Panc1 (cell line): ENCODE measurements around the gene PPHLN1.

Experiments
- CTCF ChIP-seq: fragments of 450-650 bp; IDR thresholded peaks from 2 replicates; pipeline ENCODE4 v1.5.1; 2017; ENCODE audit warnings: mild to moderate bottlenecking
- POLR2AphosphoS5 ChIP-seq: IDR thresholded peaks from 2 replicates; pipeline ENCODE4 v1.6.1; 2012; ENCODE audit warnings: mild to moderate bottlenecking, low read depth, low read length, moderate library complexity
- REST ChIP-seq, 2 experiments: IDR thresholded peaks; 2 replicates each; pipeline ENCODE4 v1.6.1; 2011 to 2012; ENCODE audit warnings: low read depth in 2 of 2, control low read depth in 1 of 2, low read length in 1 of 2, mild to moderate bottlenecking in 1 of 2, moderate library complexity in 1 of 2; ENCODE audit not compliant: insufficient read depth in 1 of 2
- SIN3A ChIP-seq: IDR thresholded peaks from 2 replicates; pipeline ENCODE4 v1.6.1; 2012; ENCODE audit warnings: low read depth, mild to moderate bottlenecking, low read length, moderate library complexity, borderline replicate concordance; ENCODE audit not compliant: insufficient read depth

GRCh38 chr12:42370013-42370412 lies 44.0 kb downstream of the PPHLN1 start:
- TF ChIP-seq CTCF = no peak
- TF ChIP-seq POLR2AphosphoS5 = no peak
- TF ChIP-seq REST (IDR thresholded peaks at IDR 0.05; ENCODE audit: insufficient read depth in 1 of 2, low read depth in 2 of 2, low read length in 1 of 2) = no peak
- TF ChIP-seq SIN3A = no peak
